SK-N-DZ (cell line): ENCODE data around the gene HNRNPU.
A peak's percentile ranks its signal among the peaks of the same experiment; 100 is the strongest.

Source experiments
- DNase-seq: peaks from one replicate; pipeline ENCODE4 v3.0.0-alpha.2; 2015; ENCODE audit warnings: low spot score

The HNRNPU gene

GRCh38 chr1:244862699-244863490, 1.4 kb downstream of the HNRNPU start:
- peak; percentile 89 for DNase-seq

GRCh38 chr1:244862354-244862698, 2.0 kb downstream of the HNRNPU start:
- no peak for DNase-seq

GRCh38 chr1:244861683-244862082, 2.7 kb downstream of the HNRNPU start:
- no peak for DNase-seq

GRCh38 chr1:244860914-244861610, 3.3 kb downstream of the HNRNPU start:
- DNase-seq: no peak

- no peak for DNase-seq
Measured at GRCh38 chr1:244860078-244860477, 4.3 kb downstream of the HNRNPU start.

- DNase-seq: no peak
Measured at GRCh38 chr1:244858357-244858756, 6.0 kb downstream of the HNRNPU start.

GRCh38 chr1:244857761-244858160, 6.6 kb downstream of the HNRNPU start:
- DNase-seq: no peak

GRCh38 chr1:244854865-244855578, 9.3 kb downstream of the HNRNPU start:
- no peak for DNase-seq

GRCh38 chr1:244854166-244854565, 10.2 kb downstream of the HNRNPU start:
- DNase-seq: no peak

GRCh38 chr1:244852694-244853093, 11.6 kb downstream of the HNRNPU start:
- DNase-seq: no peak

GRCh38 chr1:244851546-244852231, 12.7 kb downstream of the HNRNPU start:
- no peak for DNase-seq

- no peak for DNase-seq
Measured at GRCh38 chr1:244850896-244851295, 13.4 kb downstream of the HNRNPU start.

GRCh38 chr1:244850099-244850852, 14.1 kb downstream of the HNRNPU start:
- DNase-seq: no peak

- DNase-seq: no peak
Measured at GRCh38 chr1:244849189-244849866, 15.0 kb downstream of the HNRNPU start.

- DNase-seq: no peak
Measured at GRCh38 chr1:244846653-244847052, 17.7 kb downstream of the HNRNPU start.

- no peak for DNase-seq
Measured at GRCh38 chr1:244844155-244845121, 19.9 kb downstream of the HNRNPU start.

GRCh38 chr1:244843148-244843978, 21.0 kb downstream of the HNRNPU start:
- DNase-seq: no peak

GRCh38 chr1:244841273-244841927, 22.9 kb downstream of the HNRNPU start:
- no peak for DNase-seq
